ENCODE data around the gene ZMIZ1.

The ZMIZ1 gene

GRCh38 chr10:79191951-79192676 is 123.3 kb downstream of the ZMIZ1 start:
- no peak for DNase-seq

DNA sequence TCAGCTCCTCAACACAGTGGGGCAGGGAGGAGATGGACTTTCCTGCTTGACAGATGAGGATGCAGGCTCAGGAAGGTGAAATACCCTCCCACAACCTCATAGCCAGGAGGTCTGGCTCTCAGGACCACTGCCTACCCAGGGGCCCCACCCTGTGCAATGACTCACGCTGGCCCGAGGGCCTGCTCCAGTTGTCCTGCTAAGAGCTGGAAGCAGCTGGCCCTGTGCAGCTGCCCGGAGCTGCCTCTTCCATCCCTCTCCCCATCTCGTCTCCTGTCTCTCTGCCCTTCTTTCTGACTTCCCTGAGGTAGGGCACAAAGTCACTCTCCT is 123.9 kb downstream of the ZMIZ1 start:
- DNase-seq, result no peak

- DNase-seq, result no peak
Observed at GRCh38 chr10:79193694-79194382, 125.1 kb downstream of the ZMIZ1 start.

GRCh38 chr10:79195091-79195923 is 126.5 kb downstream of the ZMIZ1 start:
- DNase-seq, result peak; percentile 83

- DNase-seq, result peak; percentile 53
Observed at GRCh38 chr10:79196470-79197461, 128.0 kb downstream of the ZMIZ1 start.

GRCh38 chr10:79197558-79197957 is 128.8 kb downstream of the ZMIZ1 start:
- DNase-seq, result no peak

GRCh38 chr10:79200346-79200745 is 131.6 kb downstream of the ZMIZ1 start:
- DNase-seq, result no peak

GRCh38 chr10:79201706-79202105 is 132.9 kb downstream of the ZMIZ1 start:
- no peak for DNase-seq

GRCh38 chr10:79202188-79203013 is 133.6 kb downstream of the ZMIZ1 start:
- no peak for DNase-seq

- no peak for DNase-seq
Observed at GRCh38 chr10:79203014-79203644, 134.4 kb downstream of the ZMIZ1 start.

DNA sequence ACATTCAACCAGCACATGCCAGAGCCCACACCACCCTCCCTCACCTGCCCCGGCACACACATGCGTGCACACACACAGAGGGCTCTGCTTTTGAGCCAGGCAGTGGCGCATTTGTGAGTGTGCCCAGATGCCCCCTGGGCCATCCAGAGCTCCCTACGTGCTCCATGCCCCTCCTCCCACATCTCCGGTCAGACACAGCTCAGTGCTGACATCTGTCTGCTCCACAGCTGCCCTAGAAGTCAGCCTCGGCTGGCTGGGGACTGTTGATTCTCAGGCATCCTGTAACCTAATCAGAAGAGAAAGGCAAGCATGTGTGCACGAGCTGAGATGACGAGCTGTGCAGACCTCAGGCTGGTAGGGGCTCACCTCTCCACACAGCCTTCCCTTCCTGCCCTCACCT is 135.1 kb downstream of the ZMIZ1 start:
- DNase-seq, result no peak

DNA sequence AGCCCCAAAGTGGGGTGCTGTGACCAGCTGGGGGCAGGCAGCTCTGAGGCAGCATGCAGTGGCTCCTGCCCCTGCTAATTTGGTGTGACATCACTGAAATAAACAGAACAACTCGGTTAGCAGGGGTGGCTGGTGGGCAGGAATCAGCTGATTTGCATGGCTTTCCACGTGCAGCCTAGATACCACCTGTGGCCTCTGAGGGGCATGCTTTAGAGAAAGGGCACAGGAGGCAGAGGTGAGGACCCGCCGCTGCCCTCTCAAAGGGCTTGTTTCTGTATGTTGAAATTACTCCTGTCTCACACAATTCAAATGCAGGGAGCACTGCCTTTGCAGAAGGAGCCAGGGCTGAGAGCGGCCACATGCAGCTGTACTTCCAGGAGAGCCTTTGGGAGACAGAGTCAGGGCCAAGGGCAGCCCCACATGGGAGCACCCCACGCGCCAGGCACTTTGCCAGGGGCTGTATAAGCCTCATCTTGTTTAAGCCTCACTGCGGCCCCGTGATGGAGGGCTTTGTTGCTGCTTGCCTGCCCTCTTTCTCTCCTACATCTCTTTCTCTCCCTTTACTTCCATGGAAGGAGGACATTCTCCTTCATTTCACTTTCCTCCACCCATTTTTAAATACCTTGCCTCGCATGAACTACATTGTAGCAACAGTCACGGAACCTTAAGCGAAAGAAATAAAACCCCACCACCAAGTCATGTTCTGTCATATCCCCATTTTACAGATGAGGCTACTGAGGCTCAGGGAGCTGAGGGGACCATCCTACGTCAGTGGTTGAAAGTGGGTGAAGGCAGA is 137.7 kb downstream of the ZMIZ1 start:
- DNase-seq, result no peak

DNA sequence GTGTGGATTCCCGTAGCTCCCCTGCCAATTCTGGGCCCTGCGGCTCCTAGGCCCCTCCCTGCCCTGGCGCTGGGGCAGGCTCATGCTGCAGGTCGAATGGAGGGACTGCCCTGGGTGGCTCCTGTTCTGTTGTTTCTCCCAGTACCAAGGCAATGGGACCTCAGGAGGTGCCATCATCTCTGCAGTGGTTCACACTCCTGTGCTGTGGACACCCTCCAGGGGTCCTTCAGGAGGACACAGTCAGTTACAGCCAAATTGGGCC is 138.3 kb downstream of the ZMIZ1 start:
- no peak for DNase-seq

DNA sequence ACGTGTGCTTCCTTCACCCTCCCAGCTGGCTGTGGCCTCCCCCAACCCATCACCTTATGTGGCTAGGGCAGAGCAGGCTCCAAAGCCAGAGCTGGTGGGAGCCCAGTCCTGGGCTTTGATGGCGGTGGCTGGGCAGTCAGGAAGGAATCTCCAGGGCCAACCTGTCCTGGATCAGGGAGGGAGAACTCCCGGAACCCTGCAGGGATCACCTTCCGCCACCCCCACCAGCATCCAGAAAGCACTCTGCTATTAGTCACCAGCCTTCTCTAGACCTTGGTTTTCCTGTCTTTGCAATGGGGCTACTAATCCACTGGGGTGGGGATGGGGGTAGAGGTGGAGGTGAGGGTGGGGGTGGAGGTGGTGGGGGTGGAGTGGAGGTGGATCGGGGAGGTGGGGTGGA is 139.0 kb downstream of the ZMIZ1 start:
- no peak for DNase-seq

DNA sequence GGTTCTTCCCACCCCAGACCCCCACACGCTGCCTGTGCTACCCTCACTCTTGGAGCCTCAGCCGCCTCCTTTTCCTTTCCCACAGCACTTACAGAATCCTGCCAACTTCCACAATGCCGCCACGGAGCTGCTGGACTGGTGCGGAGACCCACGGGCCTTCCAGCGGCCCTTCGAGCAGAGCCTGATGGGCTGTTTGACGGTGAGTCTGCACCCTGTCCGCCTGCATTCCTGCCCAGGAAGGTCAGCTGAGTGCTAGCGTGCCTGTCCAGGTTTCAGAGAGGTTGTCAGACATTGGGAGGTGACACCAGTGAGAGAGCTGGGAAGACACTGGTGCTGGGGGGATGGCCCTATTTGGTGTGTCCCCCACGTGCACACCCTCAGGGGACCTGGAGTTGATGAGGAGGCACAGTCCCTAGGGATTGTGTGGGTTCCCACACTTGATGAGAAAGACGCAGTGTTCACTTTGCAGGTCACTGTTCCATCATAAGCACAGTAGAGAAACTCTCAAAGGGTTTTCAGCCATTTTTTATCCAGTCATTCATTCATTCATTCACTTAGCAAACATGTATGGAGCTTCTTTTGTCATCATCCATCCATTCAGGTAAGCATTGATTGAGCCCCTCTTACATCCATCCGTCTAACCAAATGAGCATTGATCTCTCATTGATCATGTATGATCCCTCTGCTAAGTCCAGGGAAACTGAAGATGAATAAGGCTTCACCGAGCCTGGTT is 139.7 kb downstream of the ZMIZ1 start:
- DNase-seq, result no peak

DNA sequence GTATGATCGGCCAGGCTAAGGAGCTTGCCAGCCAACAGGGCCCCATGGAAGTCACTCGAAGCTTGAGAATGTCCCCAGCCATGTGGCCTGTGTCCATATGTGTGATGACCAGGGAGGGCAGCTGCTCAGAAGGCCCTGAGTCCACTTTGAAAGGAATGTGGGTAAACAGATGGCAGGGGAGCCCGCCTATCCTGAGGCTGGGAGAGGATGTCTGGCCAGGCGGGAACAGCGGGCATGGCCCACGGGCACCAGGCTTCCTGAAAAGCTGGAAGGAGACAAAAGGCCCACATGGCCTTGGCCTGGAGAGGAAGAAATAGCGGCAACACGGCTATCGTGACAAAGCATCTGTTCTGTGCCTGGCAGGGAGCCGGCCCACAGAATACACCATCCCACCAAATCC is 140.6 kb downstream of the ZMIZ1 start:
- no peak for DNase-seq

DNA sequence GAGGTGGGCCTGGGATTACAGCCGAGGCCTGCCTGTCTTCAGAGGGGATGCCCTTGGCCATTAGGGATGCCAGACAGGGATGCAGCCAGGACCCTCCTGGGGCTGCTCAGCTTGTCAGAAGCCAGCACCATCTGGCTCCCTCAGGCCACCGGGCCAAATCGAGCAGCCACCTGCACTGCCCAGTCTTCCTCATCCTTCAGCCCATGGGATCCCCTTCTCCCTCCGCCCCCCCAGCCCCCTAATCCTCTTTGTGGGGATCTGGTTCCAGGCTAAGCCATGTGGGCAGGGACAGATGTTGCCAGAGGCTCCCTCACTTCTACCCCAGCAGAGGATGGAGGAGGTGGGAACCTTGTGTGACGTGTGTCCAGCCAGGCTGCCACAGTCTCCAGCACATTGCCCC is 141.1 kb downstream of the ZMIZ1 start:
- no peak for DNase-seq

DNA sequence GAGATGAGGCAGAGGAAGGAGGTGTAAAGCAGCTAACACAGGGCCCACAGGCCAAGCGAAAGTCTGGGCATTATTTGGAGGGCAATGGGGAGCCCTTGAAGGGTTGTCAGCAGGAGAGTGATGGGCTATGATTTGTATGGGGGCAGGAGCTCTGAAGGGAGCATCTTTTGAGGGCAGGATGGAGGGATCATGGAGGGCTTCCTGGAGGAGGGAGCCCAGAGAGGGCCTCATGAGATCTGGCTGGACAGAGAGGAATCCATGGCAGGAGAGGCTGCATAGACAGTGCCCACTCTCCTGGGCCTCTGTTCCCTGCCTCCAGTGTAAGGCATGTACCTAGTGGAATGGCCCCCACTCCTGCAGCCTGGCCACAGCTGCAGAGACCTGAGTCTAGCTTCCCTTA is 141.9 kb downstream of the ZMIZ1 start:
- DNase-seq, result no peak

- no peak for DNase-seq
Observed at GRCh38 chr10:79211616-79212015, 142.8 kb downstream of the ZMIZ1 start.

GRCh38 chr10:79215531-79215930 is 146.8 kb downstream of the ZMIZ1 start:
- no peak for DNase-seq
